ENCODE results near the gene PRKAR2A.

The PRKAR2A gene

DNA sequence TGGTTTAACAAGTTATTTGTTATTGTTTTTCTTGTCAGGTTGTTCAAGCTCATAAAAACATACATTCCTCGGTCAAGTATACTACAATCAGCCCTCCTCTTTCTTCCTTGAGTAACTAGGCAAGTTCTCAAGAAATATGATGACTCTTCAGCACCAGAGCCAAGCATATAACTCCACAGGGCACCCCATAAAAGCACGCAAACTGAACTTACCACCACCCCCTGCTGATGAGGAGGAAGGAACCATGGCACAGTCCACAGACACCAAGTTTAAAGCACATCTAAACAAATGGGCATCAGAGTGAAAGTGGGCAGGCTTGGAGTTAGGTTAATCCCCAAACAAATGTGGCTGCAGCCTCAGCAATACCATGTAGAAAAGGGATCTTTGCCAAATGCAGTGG, 135.9 kb downstream of the PRKAR2A start:
- Mint-ChIP-seq H3K27me3 (no peaks in the 10 kb centered on the region), H3K9me3 (no peaks in the 10 kb centered on the region), H3K4me3 (no peak overlapping the region), H3K27ac (no peak overlapping the region), H3K36me3 (ENCODE audit: low read depth) (peaks cover 47% of the 10 kb centered on the region), H3K4me1 (peaks cover 71% of the 10 kb centered on the region)
- no peak for DNase-seq
- no peak for ATAC-seq

DNA sequence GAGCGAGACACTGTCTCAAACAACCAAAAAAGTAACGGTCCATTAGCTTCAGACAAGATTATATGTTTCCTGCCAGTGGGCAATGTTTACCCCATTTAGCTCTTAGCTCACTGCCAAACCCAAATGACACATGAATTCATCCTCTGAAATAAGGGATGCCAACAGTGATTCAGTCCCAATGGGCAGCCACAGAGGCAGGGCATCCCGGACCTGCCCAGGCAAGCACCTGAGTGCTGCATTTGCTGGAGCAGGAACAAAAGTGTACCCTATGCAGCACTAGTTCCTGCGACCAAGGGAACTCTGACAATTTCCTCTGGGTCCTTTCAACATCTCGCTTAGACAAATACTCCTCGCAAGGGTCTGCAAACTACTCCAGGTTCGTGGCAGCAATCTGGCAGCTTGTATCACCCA, 138.6 kb downstream of the PRKAR2A start:
- Mint-ChIP-seq H3K9me3 (no peaks in the 10 kb centered on the region), H3K36me3 (ENCODE audit: low read depth) (peaks cover 38% of the 10 kb centered on the region), H3K4me3 (no peak overlapping the region), H3K4me1 (peaks cover 53% of the 10 kb centered on the region), H3K27ac (peak overlapping the region; percentile 54), H3K27me3 (no peaks in the 10 kb centered on the region)
- ATAC-seq (no peak), DNase-seq (no peak)

DNA sequence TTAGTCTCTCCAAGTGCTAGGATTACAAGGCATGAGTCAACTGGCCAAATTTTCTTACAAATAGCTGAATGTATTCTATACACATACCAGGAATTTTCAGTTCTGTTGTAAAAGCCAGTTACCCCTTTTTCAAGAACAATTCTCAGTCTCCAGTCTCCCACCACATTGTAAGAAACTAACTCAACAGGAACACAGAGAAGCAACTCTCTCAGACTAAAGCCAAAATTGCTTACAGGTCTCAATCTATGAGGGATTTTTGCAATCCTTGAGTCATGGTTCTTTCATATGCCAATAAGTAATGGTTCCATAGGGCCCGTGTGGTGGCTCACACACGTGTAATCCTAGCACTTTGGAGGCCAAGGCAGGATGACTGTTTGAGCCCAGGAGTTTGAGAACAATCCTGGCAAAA, 139.2 kb downstream of the PRKAR2A start:
- Mint-ChIP-seq H3K4me3 (no peak overlapping the region), H3K27me3 (no peaks in the 10 kb centered on the region), H3K4me1 (peaks cover 55% of the 10 kb centered on the region), H3K9me3 (no peaks in the 10 kb centered on the region), H3K36me3 (ENCODE audit: low read depth) (peaks cover 37% of the 10 kb centered on the region), H3K27ac (peak overlapping the region; percentile 54)
- ATAC-seq (peak; percentile 64), DNase-seq (no peak)

DNA sequence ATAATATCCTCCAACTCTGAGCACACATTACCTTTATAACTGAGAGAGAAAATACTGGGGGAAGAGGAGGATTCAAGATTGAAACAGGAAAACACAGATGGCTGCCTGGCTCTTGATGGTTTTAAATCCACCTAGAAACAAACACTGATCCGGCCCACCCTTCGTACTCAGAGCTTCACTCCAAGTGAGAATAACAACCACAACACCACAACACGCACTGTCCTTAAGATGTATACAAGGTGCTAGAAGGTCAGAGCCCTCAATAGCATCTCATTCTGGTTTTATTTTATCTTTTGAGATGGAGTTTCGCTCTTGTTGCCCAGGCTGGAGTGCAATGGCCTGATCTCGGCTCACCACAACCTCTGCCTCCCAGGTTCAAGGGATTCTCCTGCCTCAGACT, 140.5 kb downstream of the PRKAR2A start:
- peaks cover 43% of the 10 kb centered on the region for H3K36me3 Mint-ChIP-seq (ENCODE audit: low read depth)

DNA sequence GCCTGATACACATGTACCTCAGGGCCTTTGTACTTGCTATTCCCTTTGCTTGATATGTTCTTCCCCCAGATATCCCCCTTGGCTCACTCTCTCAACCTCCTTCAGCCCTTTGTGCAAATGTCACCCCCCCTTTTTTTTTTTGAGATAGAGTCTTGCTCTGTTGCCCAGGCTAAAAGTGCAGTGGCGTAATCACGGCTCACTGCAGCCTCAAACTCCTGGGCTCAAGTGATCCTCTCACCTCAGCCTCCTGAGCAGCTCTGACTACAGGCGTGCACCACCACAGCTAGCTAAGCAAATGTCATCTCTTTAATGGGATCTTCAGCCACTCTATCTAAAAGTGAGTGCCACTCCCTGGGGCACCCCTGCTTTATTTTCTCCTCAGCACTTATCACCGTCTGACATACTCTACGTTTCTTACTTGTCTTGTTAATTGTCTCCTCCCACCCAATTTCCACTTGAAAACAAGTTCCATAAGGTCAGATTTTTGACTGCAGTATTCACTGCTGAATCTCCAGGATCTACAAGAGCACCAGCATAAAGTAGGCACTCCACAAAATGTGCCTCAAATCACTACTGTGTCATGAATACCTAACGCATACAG, 145.3 kb downstream of the PRKAR2A start:
- DNase-seq (no peak), ATAC-seq (no peak)
- Mint-ChIP-seq H3K27me3 (no peaks in the 10 kb centered on the region), H3K4me3 (no peak overlapping the region), H3K4me1 (peaks cover 39% of the 10 kb centered on the region), H3K27ac (peak overlapping the region; percentile 8), H3K9me3 (no peaks in the 10 kb centered on the region), H3K36me3 (ENCODE audit: low read depth) (peaks cover 29% of the 10 kb centered on the region)

More for the DNA sequence above, 140.5 kb downstream of the PRKAR2A start:
- ATAC-seq, result no peak
- Mint-ChIP-seq H3K4me3 (no peak overlapping the region), H3K4me1 (peaks cover 56% of the 10 kb centered on the region), H3K27ac (no peak overlapping the region), H3K27me3 (no peaks in the 10 kb centered on the region), H3K9me3 (no peaks in the 10 kb centered on the region)
- DNase-seq, result no peak

DNA sequence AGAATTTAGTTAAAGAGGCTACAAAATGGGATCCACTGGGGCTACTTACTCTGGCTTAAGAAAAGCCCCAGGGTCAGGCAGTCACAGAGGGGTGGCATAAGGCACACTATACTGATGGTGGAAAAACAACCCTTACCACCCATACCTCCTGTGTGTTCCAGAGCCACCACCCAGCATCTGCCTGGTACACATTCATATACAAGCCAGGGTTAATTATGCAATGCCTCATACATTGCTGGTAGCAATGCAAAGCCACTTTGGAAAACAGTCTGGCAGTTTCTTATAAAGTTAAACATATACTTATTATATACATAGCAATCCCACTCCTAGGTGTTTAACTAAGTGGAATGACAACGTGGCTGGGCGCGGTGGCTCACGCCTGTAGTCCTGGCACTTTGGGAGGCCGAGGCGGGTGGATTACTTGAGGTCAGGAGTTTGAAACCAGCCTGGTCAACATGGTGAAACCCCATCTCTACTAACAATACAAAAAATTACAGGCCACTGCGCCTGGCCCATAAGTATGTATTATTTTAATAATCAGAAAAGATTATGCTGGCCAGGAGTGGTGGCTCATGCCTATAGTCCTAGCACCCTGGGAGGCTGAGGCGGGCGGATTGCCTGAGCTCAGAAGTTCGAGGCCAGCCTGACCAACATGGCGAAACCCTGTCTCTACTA, 146.8 kb downstream of the PRKAR2A start:
- H3K9me3 Mint-ChIP-seq, result no peaks in the 10 kb centered on the region
- no peaks in the 10 kb centered on the region for H3K27me3 Mint-ChIP-seq
- ATAC-seq, result no peak
- peaks cover 42% of the 10 kb centered on the region for H3K4me1 Mint-ChIP-seq
- peaks cover 27% of the 10 kb centered on the region for H3K36me3 Mint-ChIP-seq (ENCODE audit: low read depth)
- no peak overlapping the region for H3K4me3 Mint-ChIP-seq
- H3K27ac Mint-ChIP-seq, result no peak overlapping the region
- DNase-seq, result no peak

DNA sequence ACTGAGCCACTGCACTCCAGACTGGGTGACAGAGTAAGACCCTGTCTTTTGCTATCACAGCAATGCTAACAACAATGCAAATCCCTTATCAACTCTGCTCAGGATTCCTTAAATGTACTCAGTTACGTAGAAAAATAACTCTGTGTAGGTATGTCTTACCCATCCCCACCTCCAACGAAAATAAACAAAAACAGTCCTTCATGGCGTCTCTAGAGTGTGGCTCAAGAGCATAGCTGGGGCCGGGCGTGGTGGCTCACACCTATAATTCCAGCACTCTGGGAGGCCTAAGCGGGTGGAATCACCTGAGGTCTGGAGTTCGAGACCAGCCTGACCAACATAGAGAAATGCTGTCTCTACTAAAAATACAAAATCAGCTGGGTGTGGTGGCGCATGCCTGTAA, 148.8 kb downstream of the PRKAR2A start:
- no peak for DNase-seq
- Mint-ChIP-seq H3K27ac (no peak overlapping the region), H3K4me1 (peaks cover 37% of the 10 kb centered on the region), H3K4me3 (no peak overlapping the region), H3K9me3 (no peaks in the 10 kb centered on the region), H3K36me3 (ENCODE audit: low read depth) (peaks cover 25% of the 10 kb centered on the region), H3K27me3 (no peaks in the 10 kb centered on the region)
- ATAC-seq, result no peak

DNA sequence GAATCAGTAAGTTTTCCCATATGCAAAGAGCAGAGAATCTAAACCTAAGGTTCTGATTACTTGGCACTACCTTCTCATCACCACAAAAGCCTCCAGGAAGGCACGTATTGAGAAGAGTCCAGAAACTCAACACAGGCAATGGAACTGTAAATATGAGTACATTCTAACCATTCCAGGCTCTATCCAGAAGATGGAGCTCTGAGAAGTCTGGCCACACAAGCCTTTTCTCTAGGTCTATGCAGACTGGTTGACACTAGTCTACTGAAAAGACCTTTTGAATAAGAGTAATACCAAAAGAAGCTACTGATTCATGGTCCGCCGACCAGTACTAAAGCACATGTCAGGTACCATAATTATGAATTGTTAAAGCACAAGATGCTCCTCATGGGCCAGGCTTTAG, 149.7 kb downstream of the PRKAR2A start:
- Mint-ChIP-seq H3K4me3 (no peak overlapping the region), H3K27ac (no peak overlapping the region), H3K27me3 (no peaks in the 10 kb centered on the region), H3K4me1 (peaks cover 34% of the 10 kb centered on the region), H3K9me3 (no peaks in the 10 kb centered on the region), H3K36me3 (ENCODE audit: low read depth) (peaks cover 24% of the 10 kb centered on the region)
- ATAC-seq (no peak), DNase-seq (no peak)

DNA sequence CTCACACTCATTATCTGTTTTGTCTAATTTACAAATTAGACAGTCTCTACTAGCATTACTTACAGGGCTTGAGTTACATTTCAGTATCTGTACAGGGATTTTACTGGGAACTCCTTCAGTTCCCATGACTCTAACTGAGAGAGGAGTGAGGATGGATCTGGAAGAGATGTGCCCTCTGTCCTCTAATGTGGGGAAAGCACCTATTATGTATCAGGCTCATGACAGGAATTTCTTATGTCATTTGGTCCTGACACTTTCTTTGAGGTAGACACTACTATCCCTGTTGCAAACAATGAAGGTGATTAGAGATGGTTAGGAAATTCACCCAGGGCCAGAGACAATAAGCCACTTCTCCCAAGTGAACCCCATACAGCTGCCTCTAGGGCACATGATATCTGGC, 151.1 kb downstream of the PRKAR2A start:
- Mint-ChIP-seq H3K4me1 (peaks cover 25% of the 10 kb centered on the region), H3K4me3 (no peak overlapping the region), H3K27me3 (no peaks in the 10 kb centered on the region), H3K9me3 (no peaks in the 10 kb centered on the region), H3K36me3 (ENCODE audit: low read depth) (peaks cover 27% of the 10 kb centered on the region), H3K27ac (peak overlapping the region; percentile 0)
- ATAC-seq (no peak), DNase-seq (no peak)

Data from activated naive CD8-positive, alpha-beta T cell treated with anti-CD3 and anti-CD28 coated beads, Interleukin-2, amount 50 U/mL, for 24 hours (primary cell).